HCT116 (cell line): Measurements from ENCODE around the gene ORC2. TPM values are rescaled to one million over a fixed set of nuclear protein-coding genes. Genes with fewer than 3 reads are reported as not detected.

ENCODE experiments used
- ATAC-seq: fragments of 200-7000 bp; cut with Tn5 transposase; 2 replicates; pipeline ENCODE4 v1.9.1; 2020; ENCODE audit warnings: mild to moderate bottlenecking, moderate library complexity
- BruUV-seq: library from RNA; stranded (reverse); fragments of 400-500 nt; replicated peaks from 2 replicates; lab custom pipeline; 2021; lab: Mats Ljungman, UMichigan
- CTCF ChIA-PET: fragments of 300-600 bp; sonication (Branson Sonifier 250); formaldehyde crosslinking; loops from one replicate; lab custom pipeline; 2021; ENCODE audit warnings: antibody characterized with exemption; lab: Charles Lee
- POLR2A ChIA-PET: fragments of 300-600, 350-600 bp; sonication (Branson Sonifier 250); formaldehyde crosslinking; loops from one replicate; lab custom pipeline; 2021; ENCODE audit warnings: antibody characterized with exemption; lab: Charles Lee
- RAD21 ChIA-PET, 2 experiments: fragments of 300-600 bp; sonication (Branson Sonifier 250); formaldehyde crosslinking; loops; one replicate each; lab custom pipeline; 2023; ENCODE audit warnings: low total read pairs in 2 of 2; ENCODE audit not compliant: uncharacterized antibody in 2 of 2, unreplicated experiment in 2 of 2, low non-redundant PET in 1 of 2; lab: Charles Lee
- DNase-seq: peaks from one replicate; pipeline ENCODE4 v3.0.0-alpha.2; 2010; ENCODE audit warnings: low read depth, low spot score
- H2AFZ ChIP-seq: fragments of 200-600 bp; shearing (Covaris generic), sonication (generic); 2 replicates; pipeline ENCODE4 v1.6.1; 2017; ENCODE audit warnings: low read depth, mixed run types, mixed read lengths, antibody characterized with exemption, low read length; ENCODE audit not compliant: poor library complexity, severe bottlenecking
- H3K27ac ChIP-seq: 2 replicates; pipeline ENCODE4 v1.5.1; 2012; ENCODE audit warnings: low read depth, low read length
- H3K27me3 ChIP-seq: fragments of 200-600 bp; sonication (generic); 2 replicates; pipeline ENCODE4 v1.6.1; 2016; ENCODE audit warnings: mixed run types, low read length, mixed read lengths; ENCODE audit not compliant: insufficient read depth
- H3K36me3 ChIP-seq, 2 experiments: fragments of 200-500 bp in 1 of 2; fragments of 200-600 bp in 1 of 2; sonication (Bioruptor generic) in 1 of 2; sonication (generic) in 1 of 2; 2 replicates each; pipeline versions ENCODE4 v1.5.1 to v1.6.1; 2014 to 2016; ENCODE audit warnings: low read length in 2 of 2, inconsistent platforms in 1 of 2, mixed read lengths in 1 of 2, mixed run types in 1 of 2; ENCODE audit not compliant: insufficient read depth in 2 of 2, control insufficient read depth in 1 of 2
- H3K4me1 ChIP-seq, 2 experiments: fragments of 200-600 bp in 1 of 2; sonication (generic) in 1 of 2; 2 replicates each; pipeline versions ENCODE4 v1.5.1 to v1.6.1; 2012 to 2017; ENCODE audit warnings: low read length in 2 of 2, inconsistent platforms in 1 of 2, mild to moderate bottlenecking in 1 of 2, mixed read lengths in 1 of 2, mixed run types in 1 of 2, moderate library complexity in 1 of 2; ENCODE audit not compliant: insufficient read depth in 2 of 2, control insufficient read depth in 1 of 2
- H3K4me2 ChIP-seq: fragments of 200-600 bp; sonication (generic); 2 replicates; pipeline ENCODE4 v1.6.1; 2017; ENCODE audit warnings: mixed run types, low read length, mixed read lengths
- H3K4me3 ChIP-seq, 2 experiments: fragments of 200-600 bp in 1 of 2; sonication (generic) in 1 of 2; replicated peaks in 1 of 2; 2 replicates each; pipeline ENCODE4 v1.5.1; 2011 to 2016; ENCODE audit warnings: low read length in 2 of 2, control low read depth in 1 of 2, low read depth in 1 of 2, mild to moderate bottlenecking in 1 of 2, mixed read lengths in 1 of 2, mixed run types in 1 of 2
- H3K79me2 ChIP-seq: fragments of 200-600 bp; sonication (generic); 2 replicates; pipeline ENCODE4 v1.6.1; 2017; ENCODE audit warnings: mild to moderate bottlenecking, mixed run types, low read length, moderate library complexity, mixed read lengths; ENCODE audit not compliant: insufficient read depth
- H3K9ac ChIP-seq: fragments of 200-600 bp; sonication (generic); 2 replicates; pipeline ENCODE4 v1.6.1; 2016; ENCODE audit warnings: low read length, mixed read lengths
- H3K9me2 ChIP-seq: fragments of 200-600 bp; sonication (generic), shearing (Covaris generic); 2 replicates; pipeline ENCODE4 v1.6.1; 2017; ENCODE audit warnings: mixed run types, mild to moderate bottlenecking, moderate library complexity; ENCODE audit not compliant: insufficient read depth
- H3K9me3 ChIP-seq, 2 experiments: fragments of 200-500 bp in 1 of 2; fragments of 200-600 bp in 1 of 2; sonication (Bioruptor generic) in 1 of 2; sonication (generic) in 1 of 2; 2 replicates each; pipeline ENCODE4 v1.6.1; 2014 to 2017; ENCODE audit warnings: low read length in 2 of 2, mixed read lengths in 2 of 2, inconsistent platforms in 1 of 2, low read depth in 1 of 2, mild to moderate bottlenecking in 1 of 2, mixed run types in 1 of 2, moderate library complexity in 1 of 2; ENCODE audit not compliant: control insufficient read depth in 1 of 2, insufficient read depth in 1 of 2
- H4K20me1 ChIP-seq: fragments of 200-600 bp; sonication (generic), shearing (Covaris generic); 2 replicates; pipeline ENCODE4 v1.6.1; 2017; ENCODE audit warnings: mixed run types, mild to moderate bottlenecking, moderate library complexity; ENCODE audit not compliant: insufficient read depth
- SP1 ChIP-seq: IDR thresholded peaks from 2 replicates; pipeline ENCODE4 v1.6.1; 2012; ENCODE audit warnings: low read depth
- TCF7L2 ChIP-seq: IDR thresholded peaks from 2 replicates; pipeline ENCODE4 v1.7.0; 2011; ENCODE audit warnings: borderline replicate concordance, inconsistent platforms; ENCODE audit not compliant: insufficient read depth, insufficient read length; ENCODE audit errors: extremely low read depth
- ZNF274 ChIP-seq: fragments of 200-500 bp; sonication (Bioruptor generic); IDR thresholded peaks from 2 replicates; pipeline ENCODE4 v1.6.1; 2014; ENCODE audit warnings: mild to moderate bottlenecking, low read depth, low read length, inconsistent platforms
- intact Hi-C: fragments of 100-400 bp; cut with micrococcal nuclease; formaldehyde crosslinking; loops from 2 replicates; pipeline ENCODE4 v1.10.0; 2022
- total RNA-seq: library from RNA; stranded (reverse); gene quantifications from one replicate; pipeline ENCODE4 v1.2.1, GENCODE V29; 2021; ENCODE audit not compliant: unreplicated experiment
- TF ChIP-seq, protein P1 (sequence below): IDR thresholded peaks from 2 replicates; pipeline ENCODE4 v1.6.1; 2012; ENCODE audit warnings: low read depth
- TF ChIP-seq, protein P2 (sequence below), 3 experiments: fragments of 200-600 bp in 1 of 3; sonication (generic) in 1 of 3; IDR thresholded peaks in 2 of 3; conservative IDR thresholded peaks in 1 of 3; 2 replicates each; pipeline ENCODE4 v1.5.1; 2012 to 2017; ENCODE audit warnings: low read depth in 2 of 3, low read length in 2 of 3, antibody characterized with exemption in 1 of 3, borderline replicate concordance in 1 of 3, control low read depth in 1 of 3, mild to moderate bottlenecking in 1 of 3, mixed read lengths in 1 of 3, mixed run types in 1 of 3, moderate library complexity in 1 of 3; ENCODE audit not compliant: insufficient read depth in 1 of 3

ORC2 gene
- total RNA-seq, 1 experiment from 2014 or later: 51.9 TPM

DNA sequence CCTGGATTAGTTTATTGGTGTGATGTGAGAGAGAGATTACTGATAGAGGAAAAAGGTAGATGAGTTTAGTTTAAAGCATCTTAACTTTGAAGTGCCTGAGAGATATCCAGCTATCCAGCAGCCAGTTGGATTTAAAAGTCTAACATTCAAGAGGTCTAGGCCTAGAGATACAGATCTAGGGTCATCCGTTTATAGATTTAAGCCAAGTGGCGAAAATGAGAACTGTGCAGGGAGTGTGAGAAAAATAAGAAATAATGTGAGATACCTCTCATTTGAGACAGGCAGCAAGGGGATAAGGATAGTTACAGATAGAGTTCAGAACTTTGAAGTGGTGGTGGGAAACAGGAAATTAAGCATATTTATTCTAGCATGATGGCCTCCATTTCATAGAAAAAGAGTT is 5.3 kb upstream of the ORC2 start:
- POLR2A ChIA-PET: no interaction called here
- no peaks in the 10 kb centered on the region for H3K36me3 ChIP-seq
- no peaks in the 10 kb centered on the region for H4K20me1 ChIP-seq
- TF ChIP-seq SP1 (no peak), ZNF274 (no peak), TCF7L2 (no peak)
- TF ChIP-seq, protein P1, sequence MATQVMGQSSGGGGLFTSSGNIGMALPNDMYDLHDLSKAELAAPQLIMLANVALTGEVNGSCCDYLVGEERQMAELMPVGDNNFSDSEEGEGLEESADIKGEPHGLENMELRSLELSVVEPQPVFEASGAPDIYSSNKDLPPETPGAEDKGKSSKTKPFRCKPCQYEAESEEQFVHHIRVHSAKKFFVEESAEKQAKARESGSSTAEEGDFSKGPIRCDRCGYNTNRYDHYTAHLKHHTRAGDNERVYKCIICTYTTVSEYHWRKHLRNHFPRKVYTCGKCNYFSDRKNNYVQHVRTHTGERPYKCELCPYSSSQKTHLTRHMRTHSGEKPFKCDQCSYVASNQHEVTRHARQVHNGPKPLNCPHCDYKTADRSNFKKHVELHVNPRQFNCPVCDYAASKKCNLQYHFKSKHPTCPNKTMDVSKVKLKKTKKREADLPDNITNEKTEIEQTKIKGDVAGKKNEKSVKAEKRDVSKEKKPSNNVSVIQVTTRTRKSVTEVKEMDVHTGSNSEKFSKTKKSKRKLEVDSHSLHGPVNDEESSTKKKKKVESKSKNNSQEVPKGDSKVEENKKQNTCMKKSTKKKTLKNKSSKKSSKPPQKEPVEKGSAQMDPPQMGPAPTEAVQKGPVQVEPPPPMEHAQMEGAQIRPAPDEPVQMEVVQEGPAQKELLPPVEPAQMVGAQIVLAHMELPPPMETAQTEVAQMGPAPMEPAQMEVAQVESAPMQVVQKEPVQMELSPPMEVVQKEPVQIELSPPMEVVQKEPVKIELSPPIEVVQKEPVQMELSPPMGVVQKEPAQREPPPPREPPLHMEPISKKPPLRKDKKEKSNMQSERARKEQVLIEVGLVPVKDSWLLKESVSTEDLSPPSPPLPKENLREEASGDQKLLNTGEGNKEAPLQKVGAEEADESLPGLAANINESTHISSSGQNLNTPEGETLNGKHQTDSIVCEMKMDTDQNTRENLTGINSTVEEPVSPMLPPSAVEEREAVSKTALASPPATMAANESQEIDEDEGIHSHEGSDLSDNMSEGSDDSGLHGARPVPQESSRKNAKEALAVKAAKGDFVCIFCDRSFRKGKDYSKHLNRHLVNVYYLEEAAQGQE: no peak
- TF ChIP-seq, protein P2, sequence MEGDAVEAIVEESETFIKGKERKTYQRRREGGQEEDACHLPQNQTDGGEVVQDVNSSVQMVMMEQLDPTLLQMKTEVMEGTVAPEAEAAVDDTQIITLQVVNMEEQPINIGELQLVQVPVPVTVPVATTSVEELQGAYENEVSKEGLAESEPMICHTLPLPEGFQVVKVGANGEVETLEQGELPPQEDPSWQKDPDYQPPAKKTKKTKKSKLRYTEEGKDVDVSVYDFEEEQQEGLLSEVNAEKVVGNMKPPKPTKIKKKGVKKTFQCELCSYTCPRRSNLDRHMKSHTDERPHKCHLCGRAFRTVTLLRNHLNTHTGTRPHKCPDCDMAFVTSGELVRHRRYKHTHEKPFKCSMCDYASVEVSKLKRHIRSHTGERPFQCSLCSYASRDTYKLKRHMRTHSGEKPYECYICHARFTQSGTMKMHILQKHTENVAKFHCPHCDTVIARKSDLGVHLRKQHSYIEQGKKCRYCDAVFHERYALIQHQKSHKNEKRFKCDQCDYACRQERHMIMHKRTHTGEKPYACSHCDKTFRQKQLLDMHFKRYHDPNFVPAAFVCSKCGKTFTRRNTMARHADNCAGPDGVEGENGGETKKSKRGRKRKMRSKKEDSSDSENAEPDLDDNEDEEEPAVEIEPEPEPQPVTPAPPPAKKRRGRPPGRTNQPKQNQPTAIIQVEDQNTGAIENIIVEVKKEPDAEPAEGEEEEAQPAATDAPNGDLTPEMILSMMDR (IDR thresholded peaks at IDR 0.05 in 2 of 3, conservative IDR thresholded peaks at IDR 0.05 in 1 of 3; ENCODE audit: borderline replicate concordance in 1 of 3, insufficient read depth in 1 of 3, low read depth in 2 of 3, low read length in 2 of 3): peak in 1 of 3 experiments; percentile 30; a peak in 1 of 6 replicates
- no peaks in the 10 kb centered on the region for H3K9me2 ChIP-seq
- CTCF ChIA-PET: no interaction called here
- H3K4me3 ChIP-seq: no peak overlapping the region
- intact Hi-C loops: no loop called here
- peaks cover 22% of the 10 kb centered on the region for H3K79me2 ChIP-seq
- no peak for DNase-seq
- no peak overlapping the region for H3K27ac ChIP-seq
- peak; percentile 38; the same call in 1 of the 2 replicates for ATAC-seq
- RAD21 ChIA-PET: no interaction called here
- H3K4me2 ChIP-seq: peak overlapping the region; percentile 54; the same call in 1 of the 2 replicates
- no peaks in the 10 kb centered on the region for H3K9me3 ChIP-seq
- no peaks in the 10 kb centered on the region for H3K27me3 ChIP-seq
- H3K9ac ChIP-seq: no peak overlapping the region
- H2AFZ ChIP-seq: no peak overlapping the region
- H3K4me1 ChIP-seq: peaks cover 3 to 40% of the 10 kb centered on the region in 2 experiments; a peak in 3 of 4 replicates
- no TSS peak for BruUV-seq
